AG04450 (cell line): ENCODE measurements around the gene EPHB2. TPM values are rescaled to one million over a fixed set of nuclear protein-coding genes. Genes with fewer than 3 reads are reported as not detected.

Experiments
- CTCF ChIA-PET: fragments of 300-600, 350-600 bp; formaldehyde crosslinking; extraction: SDS; loops from one replicate; lab custom pipeline; 2022; ENCODE audit warnings: antibody characterized with exemption, inconsistent platforms; lab: Charles Lee
- POLR2A ChIA-PET: fragments of 350-600 bp; formaldehyde crosslinking; extraction: SDS; loops from one replicate; lab custom pipeline; 2021; ENCODE audit warnings: antibody characterized with exemption, inconsistent platforms; lab: Yijun Ruan, JAX
- DNase-seq: peaks from one replicate; pipeline ENCODE4 v3.0.0-alpha.2; 2011; ENCODE audit warnings: low read depth, low spot score
- H3K27ac ChIP-seq: one replicate; pipeline ENCODE4 v1.5.1; 2012; ENCODE audit warnings: low read depth, low read length, control low read depth
- H3K27me3 ChIP-seq: one replicate; pipeline ENCODE4 v1.6.0; 2012; ENCODE audit warnings: low read length; ENCODE audit not compliant: control insufficient read depth, insufficient read depth
- H3K4me3 ChIP-seq: 2 replicates; pipeline ENCODE4 v1.5.1; 2011; ENCODE audit warnings: mild to moderate bottlenecking, low read depth, low read length, control low read depth
- H3K9me3 ChIP-seq: 2 replicates; pipeline ENCODE4 v1.5.1; 2012; ENCODE audit warnings: low read length; ENCODE audit not compliant: control insufficient read depth, insufficient read depth
- CTCF ChIP-seq: IDR thresholded peaks from 2 replicates; pipeline ENCODE4 v1.5.1; 2011; ENCODE audit warnings: low read depth, low read length, control low read depth, inconsistent platforms
- polyA plus RNA-seq: library from polyadenylated mRNA; depleted of rRNA; stranded (reverse); fragments of >200 nt; gene quantifications from 2 replicates; pipeline ENCODE4 v1.2.3, GENCODE V29; 2011

EPHB2 gene
- polyA plus RNA-seq, 1 experiment, result 30.9 TPM

DNA sequence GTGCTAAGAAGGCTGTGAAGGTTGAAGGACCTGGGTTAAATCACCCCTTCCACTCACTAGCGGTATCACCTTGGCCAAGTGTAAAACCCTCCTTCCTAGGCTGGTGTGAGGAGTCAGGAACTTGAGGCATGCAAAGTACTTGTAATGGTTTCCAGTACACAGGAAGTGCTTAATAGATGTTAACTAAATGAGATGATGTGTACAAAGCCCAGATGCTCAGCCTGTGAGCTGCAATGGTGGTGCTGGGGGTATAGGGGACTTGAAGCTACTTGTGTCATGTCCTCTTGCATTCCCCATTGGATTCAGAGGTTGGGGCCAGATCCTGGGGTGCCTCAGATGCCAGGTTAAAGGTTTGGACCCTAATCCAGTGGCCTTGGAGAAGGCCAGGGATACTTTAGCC, 75.5 kb downstream of the EPHB2 start:
- TF ChIP-seq CTCF, result no peak
- Histone ChIP-seq H3K27me3 (no peaks in the 10 kb centered on the region), H3K27ac (no peak overlapping the region), H3K9me3 (no peaks in the 10 kb centered on the region), H3K4me3 (no peak overlapping the region)
- ChIA-PET CTCF (interaction anchor here (1.4 kb wide), 1 partner anchor 81 kb away, joined by 5 read pairs; no protein-coding TSS in a partner anchor), POLR2A (no interaction called here)
- DNase-seq, result no peak

DNA sequence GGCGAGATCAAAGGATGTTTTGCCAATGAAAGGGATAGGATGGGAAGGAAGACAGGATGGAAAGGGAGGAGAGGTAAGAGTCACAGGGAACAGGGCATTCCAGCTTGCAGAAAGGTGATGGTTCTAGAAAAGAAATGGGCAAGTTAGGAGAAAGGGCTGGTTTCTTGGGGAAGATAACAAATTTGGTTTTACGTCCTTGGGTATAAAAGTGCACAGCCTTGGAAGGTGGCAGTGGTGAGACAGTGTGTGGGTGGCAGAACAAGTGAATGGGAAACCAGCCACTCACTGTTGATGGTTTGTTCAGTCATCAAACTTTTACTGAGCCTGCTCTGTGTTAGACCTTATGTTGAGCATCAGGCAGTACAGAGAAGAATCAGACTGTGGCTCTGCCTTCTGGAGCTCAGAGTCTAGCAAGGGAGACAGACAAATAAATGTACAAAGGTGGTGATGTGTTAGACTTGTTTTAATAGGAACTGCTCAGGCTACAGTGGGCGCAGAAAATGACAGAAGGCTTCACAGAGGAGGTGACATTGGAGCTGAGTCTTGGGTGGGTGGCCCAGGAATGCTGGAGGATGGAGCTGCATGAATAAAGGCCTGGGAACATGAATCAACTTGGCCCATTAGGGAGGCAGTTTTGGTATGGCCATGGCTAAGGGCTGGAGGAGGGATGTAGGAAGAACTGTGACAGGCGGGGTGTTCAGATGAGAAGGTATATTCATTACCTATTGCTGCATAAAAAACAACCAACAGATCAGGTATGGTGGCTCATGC, 76.3 kb downstream of the EPHB2 start:
- ChIA-PET POLR2A (no interaction called here), CTCF (interaction anchor here (1.4 kb wide), 1 partner anchor 82 kb away, joined by 5 read pairs; no protein-coding TSS in a partner anchor)
- DNase-seq, result no peak
- H3K27ac ChIP-seq, result no peak overlapping the region
- no peak overlapping the region for H3K4me3 ChIP-seq
- H3K27me3 ChIP-seq, result no peaks in the 10 kb centered on the region
- TF ChIP-seq CTCF, result no peak
- H3K9me3 ChIP-seq, result no peaks in the 10 kb centered on the region

DNA sequence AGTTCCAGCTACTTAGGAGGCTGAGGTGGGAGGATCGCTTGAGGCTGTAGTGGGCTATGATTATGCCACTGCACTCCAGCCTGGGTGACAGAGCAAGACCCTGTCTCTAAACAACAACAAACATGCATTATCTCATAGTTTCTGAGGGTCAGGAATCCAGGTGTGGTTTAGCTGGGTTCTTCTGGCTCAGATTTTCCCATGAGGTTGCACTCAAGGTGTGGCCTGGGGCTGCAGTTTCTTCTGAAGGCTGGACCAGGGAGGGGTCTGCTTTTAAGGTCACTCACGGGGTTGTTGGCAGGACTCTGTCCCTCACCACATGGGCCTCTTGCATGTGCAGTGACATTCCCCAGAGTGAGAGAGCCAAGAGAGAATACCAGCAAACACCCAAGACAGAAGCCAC, 77.0 kb downstream of the EPHB2 start:
- Histone ChIP-seq H3K4me3 (no peak overlapping the region), H3K27me3 (no peaks in the 10 kb centered on the region), H3K9me3 (no peaks in the 10 kb centered on the region), H3K27ac (no peak overlapping the region)
- DNase-seq, result no peak
- no peak for TF ChIP-seq CTCF
- CTCF ChIA-PET, result no interaction called here
- POLR2A ChIA-PET, result no interaction called here

GRCh38 chr1:22788254-22788661, 77.6 kb downstream of the EPHB2 start:
- no peak overlapping the region for H3K27ac ChIP-seq
- H3K4me3 ChIP-seq, result no peak overlapping the region
- TF ChIP-seq CTCF, result no peak
- no peak for DNase-seq
- ChIA-PET POLR2A (interaction anchor here (0.6 to 0.7 kb wide), 2 partner anchors 49 to 593 kb away, joined by 3 to 9 read pairs; no protein-coding TSS in a partner anchor), CTCF (interaction anchor here (1.0 kb wide), 1 partner anchor 73 kb away, joined by 3 read pairs; no protein-coding TSS in a partner anchor)
- H3K9me3 ChIP-seq, result no peaks in the 10 kb centered on the region
- H3K27me3 ChIP-seq, result no peaks in the 10 kb centered on the region

- ChIA-PET POLR2A (interaction anchor here (0.5 kb wide), 1 partner anchor 63 kb away, joined by 3 read pairs; no protein-coding TSS in a partner anchor), CTCF (interaction anchor here (1.0 kb wide), 1 partner anchor 72 kb away, joined by 3 read pairs; no protein-coding TSS in a partner anchor)
- Histone ChIP-seq H3K9me3 (no peaks in the 10 kb centered on the region), H3K27ac (no peak overlapping the region), H3K4me3 (no peak overlapping the region), H3K27me3 (no peaks in the 10 kb centered on the region)
- TF ChIP-seq CTCF, result no peak
- DNase-seq, result no peak
These were observed 78.8 kb downstream of the EPHB2 start for GRCh38 chr1:22789356-22789994.
